Measurements from ENCODE around the gene C10orf143.
A peak's percentile ranks its signal among the peaks of the same experiment; 100 is the strongest.

The C10orf143 gene

DNA sequence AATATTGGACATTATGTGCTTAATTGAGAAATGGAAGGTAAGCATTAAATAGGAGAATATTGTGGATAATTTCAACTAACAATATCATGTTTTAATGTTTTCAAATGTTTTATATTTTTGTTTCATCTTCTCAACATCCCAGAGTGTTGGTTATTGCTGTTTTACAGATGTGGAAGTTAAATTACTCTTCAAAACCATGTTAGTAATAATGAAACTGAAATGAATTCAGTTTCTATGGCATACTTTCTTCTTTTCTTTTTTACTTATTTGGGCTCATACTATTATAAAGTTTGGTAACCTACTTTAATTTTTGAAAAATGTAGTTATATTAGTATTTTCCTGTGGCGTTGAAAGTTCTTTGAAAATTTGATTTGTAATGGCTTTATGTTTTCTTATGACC, 29.8 kb upstream of the C10orf143 start:
- no peak for DNase-seq (ENCODE audit: extremely low read depth, low read depth)
- TF ChIP-seq, protein P1, sequence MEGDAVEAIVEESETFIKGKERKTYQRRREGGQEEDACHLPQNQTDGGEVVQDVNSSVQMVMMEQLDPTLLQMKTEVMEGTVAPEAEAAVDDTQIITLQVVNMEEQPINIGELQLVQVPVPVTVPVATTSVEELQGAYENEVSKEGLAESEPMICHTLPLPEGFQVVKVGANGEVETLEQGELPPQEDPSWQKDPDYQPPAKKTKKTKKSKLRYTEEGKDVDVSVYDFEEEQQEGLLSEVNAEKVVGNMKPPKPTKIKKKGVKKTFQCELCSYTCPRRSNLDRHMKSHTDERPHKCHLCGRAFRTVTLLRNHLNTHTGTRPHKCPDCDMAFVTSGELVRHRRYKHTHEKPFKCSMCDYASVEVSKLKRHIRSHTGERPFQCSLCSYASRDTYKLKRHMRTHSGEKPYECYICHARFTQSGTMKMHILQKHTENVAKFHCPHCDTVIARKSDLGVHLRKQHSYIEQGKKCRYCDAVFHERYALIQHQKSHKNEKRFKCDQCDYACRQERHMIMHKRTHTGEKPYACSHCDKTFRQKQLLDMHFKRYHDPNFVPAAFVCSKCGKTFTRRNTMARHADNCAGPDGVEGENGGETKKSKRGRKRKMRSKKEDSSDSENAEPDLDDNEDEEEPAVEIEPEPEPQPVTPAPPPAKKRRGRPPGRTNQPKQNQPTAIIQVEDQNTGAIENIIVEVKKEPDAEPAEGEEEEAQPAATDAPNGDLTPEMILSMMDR (IDR thresholded peaks at IDR 0.05; ENCODE audit: low read depth, low read length, missing control alignments) = no peak
- no peak overlapping the region for H3K4me3 ChIP-seq (replicated peaks; ENCODE audit: low read depth, low read length)

DNA sequence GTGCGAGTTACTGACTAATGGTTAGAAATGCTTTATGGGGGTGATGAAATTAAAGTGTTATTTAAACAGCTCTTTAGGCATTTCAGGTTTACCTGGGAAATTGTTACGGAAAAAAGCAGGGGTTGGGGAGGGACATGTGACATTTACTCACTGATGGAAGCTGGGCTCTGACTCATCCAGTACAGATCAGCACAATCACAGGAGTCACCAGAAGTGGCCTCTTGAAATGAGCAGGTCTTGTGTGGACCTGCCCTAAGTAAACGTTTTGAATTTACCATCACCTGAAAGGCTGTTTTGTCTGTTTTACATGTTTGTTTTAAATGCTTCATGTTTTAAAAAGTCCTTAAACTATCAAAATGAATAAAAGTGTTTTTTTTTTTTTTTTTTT, 27.8 kb upstream of the C10orf143 start:
- TF ChIP-seq, protein P1 (IDR thresholded peaks at IDR 0.05; ENCODE audit: low read depth, low read length, missing control alignments) = no peak
- no peak for DNase-seq (ENCODE audit: extremely low read depth, low read depth)
- peak overlapping the region; percentile 83 for H3K4me3 ChIP-seq (replicated peaks; ENCODE audit: low read depth, low read length)

DNA sequence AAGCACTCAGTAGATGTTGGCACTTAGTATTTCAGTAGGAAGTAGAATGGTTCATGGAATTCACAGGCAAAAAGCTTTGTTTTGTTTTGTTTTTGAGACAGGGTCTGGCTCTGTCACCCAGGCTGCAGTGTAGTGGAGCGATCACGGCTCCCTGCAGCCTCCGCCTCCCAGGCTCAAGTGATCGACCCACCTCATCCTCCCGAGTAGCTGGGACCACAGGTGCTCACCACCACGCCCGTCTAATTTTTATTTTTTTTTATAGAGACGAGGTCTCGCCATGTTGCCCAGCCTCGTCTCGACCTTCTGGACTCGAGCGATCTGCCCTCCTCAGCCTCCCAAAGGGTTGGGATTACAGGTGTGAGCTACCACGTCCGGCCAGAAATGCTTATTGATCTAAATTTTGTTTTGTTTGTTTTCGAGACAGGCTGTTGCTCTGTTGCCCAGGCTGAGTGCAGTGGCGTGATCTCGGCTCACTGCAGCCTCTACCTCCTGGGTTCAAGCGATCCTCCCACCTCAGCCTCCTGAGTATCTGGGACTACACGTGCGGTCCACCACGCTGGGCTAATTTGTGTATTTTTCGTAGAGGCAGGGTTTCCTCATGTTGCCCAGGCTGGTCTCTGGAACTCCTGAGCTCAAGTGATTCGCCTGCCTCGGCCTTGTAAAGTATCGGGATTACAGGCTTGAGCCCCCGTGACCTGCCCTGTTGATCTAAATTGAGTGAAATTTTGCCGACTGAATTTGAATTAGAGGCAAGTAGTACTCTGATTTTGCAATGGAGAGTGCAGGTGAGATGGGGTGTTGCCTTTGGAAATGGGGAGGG, 27.2 kb upstream of the C10orf143 start:
- DNase-seq (ENCODE audit: extremely low read depth, low read depth) = no peak
- TF ChIP-seq, protein P1 (IDR thresholded peaks at IDR 0.05; ENCODE audit: low read depth, low read length, missing control alignments) = no peak
- peak overlapping the region; percentile 83 for H3K4me3 ChIP-seq (replicated peaks; ENCODE audit: low read depth, low read length)

DNA sequence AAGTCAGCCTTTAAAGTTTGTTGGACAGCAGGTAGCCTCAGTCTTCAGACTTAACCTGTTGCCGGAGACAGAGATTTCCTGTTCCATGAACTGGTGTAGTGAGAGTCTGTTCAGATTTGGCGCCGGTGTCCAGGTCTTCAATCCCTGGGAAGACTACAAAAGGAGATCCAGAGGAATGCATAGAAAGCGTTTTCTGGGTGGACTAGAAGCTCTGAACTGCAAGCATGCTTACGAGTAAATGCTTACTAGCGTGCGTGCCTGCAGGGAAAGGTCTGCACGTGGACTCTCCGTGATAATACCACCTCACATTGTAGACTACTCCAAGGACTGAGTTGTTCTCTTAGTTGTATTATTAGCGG, 26.4 kb upstream of the C10orf143 start:
- no peak for DNase-seq (ENCODE audit: extremely low read depth, low read depth)
- peak overlapping the region; percentile 83 for H3K4me3 ChIP-seq (replicated peaks; ENCODE audit: low read depth, low read length)
- TF ChIP-seq, protein P1 (IDR thresholded peaks at IDR 0.05; ENCODE audit: low read depth, low read length, missing control alignments) = no peak

DNA sequence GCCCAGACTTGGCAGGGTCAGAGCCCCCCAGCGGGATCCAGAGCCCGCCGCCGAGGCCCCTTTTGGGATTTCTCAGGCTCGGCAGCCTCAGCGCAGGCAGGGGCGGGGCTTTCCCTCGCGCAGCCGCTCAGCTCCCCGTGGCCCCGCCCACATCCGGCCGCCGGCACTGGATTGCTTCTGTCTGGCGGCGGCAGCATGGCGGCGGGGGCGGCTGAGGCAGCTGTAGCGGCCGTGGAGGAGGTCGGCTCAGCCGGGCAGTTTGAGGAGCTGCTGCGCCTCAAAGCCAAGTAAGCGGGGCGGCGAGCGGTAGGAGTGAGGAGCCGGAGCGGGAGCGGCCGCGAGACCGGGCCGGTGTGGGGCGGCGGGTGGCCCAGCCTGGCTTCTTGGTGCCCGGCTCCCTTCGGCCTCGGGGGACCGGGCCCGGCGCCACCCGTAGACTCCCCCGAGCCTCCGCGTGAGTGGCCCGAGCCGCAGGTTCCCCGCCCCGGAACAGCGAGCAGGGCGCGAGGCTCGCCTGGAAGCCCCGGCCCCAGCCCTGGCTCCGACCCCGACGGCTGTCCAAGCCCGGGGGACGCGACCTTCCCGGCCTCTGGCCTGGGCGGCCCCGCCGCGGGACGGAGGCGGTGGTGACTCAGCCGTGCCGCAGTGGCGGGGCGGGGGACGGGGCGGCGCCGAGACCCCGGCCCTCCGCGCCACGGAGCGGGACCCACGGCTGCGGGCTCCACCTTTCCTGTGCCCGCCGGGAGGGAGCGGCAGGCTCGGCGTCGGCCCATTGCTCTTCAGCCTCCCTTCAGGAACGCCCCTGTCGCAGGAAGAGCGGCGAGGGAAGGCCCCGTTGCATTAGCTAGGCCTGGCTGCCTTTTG, 25.8 kb upstream of the C10orf143 start, which contains the start of gene GLRX3:
Gene GLRX3, plus strand, starts transcription at position 166 of the 864 bp plus-strand sequence. Its CDS starts 30 bp downstream, at position 196.
- TF ChIP-seq, protein P1 (IDR thresholded peaks at IDR 0.05; ENCODE audit: low read depth, low read length, missing control alignments) = no peak
- no peak for DNase-seq (ENCODE audit: extremely low read depth, low read depth)
- peak within 1 kb of the TSS; percentile 83 for H3K4me3 ChIP-seq (replicated peaks; ENCODE audit: low read depth, low read length)

DNA sequence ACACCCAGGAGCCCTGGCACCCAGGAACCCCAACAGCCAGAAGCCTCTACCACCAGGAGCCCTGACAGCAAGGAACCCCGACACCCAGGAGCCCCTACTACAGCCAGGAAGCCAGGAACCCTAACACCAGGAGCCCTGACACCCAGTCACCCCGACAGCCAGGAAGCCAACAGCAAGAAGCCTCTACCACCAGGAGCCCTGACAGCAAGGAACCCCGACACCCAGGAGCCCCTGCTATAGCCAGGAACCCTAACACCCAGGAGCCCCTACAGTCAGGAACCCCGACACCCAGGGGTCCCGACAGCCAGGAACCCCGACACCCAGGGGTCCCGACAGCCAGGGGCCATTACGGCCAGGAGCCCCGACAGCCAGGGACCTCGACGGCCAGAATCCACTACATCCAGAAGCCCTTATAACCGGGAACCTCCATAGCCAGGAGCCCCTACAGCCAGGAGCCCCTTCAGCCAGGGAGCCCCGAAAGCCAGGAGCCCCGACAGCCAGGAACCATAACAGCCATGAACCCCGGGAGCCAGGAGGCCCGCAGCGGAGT, 25.1 kb upstream of the C10orf143 start:
- H3K4me3 ChIP-seq (replicated peaks; ENCODE audit: low read depth, low read length) = peak overlapping the region; percentile 83
- TF ChIP-seq, protein P1 (IDR thresholded peaks at IDR 0.05; ENCODE audit: low read depth, low read length, missing control alignments) = no peak
- no peak for DNase-seq (ENCODE audit: extremely low read depth, low read depth)
